Measurements from ENCODE around the gene FRY.

Gene FRY

GRCh38 chr13:32134241-32135055 lies 102.9 kb downstream of the FRY start:
- no peak for DNase-seq (ENCODE audit: low read depth)
- no peak overlapping the region for H3K4me3 ChIP-seq (replicated peaks; ENCODE audit: low read depth, low read length)
- TF ChIP-seq CTCF (IDR thresholded peaks at IDR 0.05; ENCODE audit: low read length, missing control alignments), result no peak

DNA sequence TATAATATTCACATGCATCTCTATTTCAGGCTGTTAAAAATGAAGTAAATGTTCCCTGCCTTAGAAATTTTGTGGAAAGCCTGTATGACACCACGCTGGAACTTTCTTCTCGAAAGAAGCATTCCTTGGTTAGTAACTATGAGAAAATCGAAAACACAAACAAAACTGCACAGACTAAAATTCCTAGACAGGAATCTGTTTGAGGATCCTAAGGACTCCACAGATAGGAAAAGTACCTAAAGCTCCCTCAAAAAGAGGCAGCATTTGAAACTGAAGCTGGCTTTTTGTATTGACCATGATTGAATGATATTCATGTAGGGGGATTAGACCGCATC lies 103.4 kb downstream of the FRY start:
- DNase-seq (ENCODE audit: low read depth), result no peak

DNA sequence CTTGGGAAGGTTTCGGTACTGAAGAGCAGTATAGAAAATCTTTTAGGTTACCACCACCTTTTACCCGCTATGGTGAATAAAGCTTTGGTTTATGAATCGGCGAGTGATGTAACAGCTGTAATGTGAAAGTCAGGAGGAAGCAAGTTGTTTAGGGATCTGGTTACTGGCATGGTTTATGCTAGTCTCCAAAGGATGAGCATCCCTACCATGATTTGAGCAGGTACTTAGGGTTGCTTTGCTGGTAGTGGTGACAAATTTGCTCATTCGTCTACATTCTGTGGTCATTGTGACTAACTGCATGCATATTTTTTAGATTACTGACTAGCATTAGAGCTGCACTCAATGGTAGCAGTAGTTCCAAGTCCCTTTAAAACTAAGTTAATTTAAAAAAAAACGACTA lies 104.1 kb downstream of the FRY start:
- DNase-seq (ENCODE audit: low read depth), result no peak

More for the DNA sequence above, 103.4 kb downstream of the FRY start:
- TF ChIP-seq CTCF (IDR thresholded peaks at IDR 0.05; ENCODE audit: low read length, missing control alignments), result no peak
- no peak overlapping the region for H3K4me3 ChIP-seq (replicated peaks; ENCODE audit: low read depth, low read length)

GRCh38 chr13:32136061-32136460 lies 104.5 kb downstream of the FRY start:
- no peak overlapping the region for H3K4me3 ChIP-seq (replicated peaks; ENCODE audit: low read depth, low read length)
- no peak for DNase-seq (ENCODE audit: low read depth)
- TF ChIP-seq CTCF (IDR thresholded peaks at IDR 0.05; ENCODE audit: low read length, missing control alignments), result no peak

More for the DNA sequence above, 104.1 kb downstream of the FRY start:
- no peak overlapping the region for H3K4me3 ChIP-seq (replicated peaks; ENCODE audit: low read depth, low read length)
- no peak for TF ChIP-seq CTCF (IDR thresholded peaks at IDR 0.05; ENCODE audit: low read length, missing control alignments)

DNA sequence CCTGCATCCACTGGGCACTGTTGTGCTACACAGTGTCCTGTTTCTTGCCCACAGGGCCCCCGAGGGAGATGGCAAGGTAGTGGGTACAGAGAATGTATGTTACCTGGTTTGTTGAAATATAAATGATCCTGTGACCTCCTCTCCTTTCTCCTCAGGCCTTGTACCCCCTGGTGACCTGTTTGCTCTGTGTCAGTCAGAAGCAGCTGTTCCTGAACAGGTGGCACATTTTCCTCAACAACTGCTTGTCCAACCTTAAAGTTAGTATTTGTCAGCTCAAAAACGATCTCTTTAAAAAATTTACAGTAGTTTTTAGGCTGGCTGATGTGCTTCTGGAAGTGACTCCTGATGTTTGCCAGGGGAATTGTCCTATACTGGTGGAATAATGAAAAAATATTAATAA lies 105.1 kb downstream of the FRY start:
- H3K4me3 ChIP-seq (replicated peaks; ENCODE audit: low read depth, low read length), result no peak overlapping the region
- DNase-seq (ENCODE audit: low read depth), result no peak

GRCh38 chr13:32139251-32139650 lies 107.7 kb downstream of the FRY start:
- TF ChIP-seq CTCF (IDR thresholded peaks at IDR 0.05; ENCODE audit: low read length, missing control alignments), result no peak
- no peak overlapping the region for H3K4me3 ChIP-seq (replicated peaks; ENCODE audit: low read depth, low read length)
- no peak for DNase-seq (ENCODE audit: low read depth)

More for the DNA sequence above, 105.1 kb downstream of the FRY start:
- TF ChIP-seq CTCF (IDR thresholded peaks at IDR 0.05; ENCODE audit: low read length, missing control alignments), result no peak

GRCh38 chr13:32140109-32140508 lies 108.5 kb downstream of the FRY start:
- no peak for TF ChIP-seq CTCF (IDR thresholded peaks at IDR 0.05; ENCODE audit: low read length, missing control alignments)
- DNase-seq (ENCODE audit: low read depth), result no peak
- no peak overlapping the region for H3K4me3 ChIP-seq (replicated peaks; ENCODE audit: low read depth, low read length)

Data from fibroblast of pulmonary artery (primary cell).